ENCODE data around the gene TMEM9. TPM values are rescaled to one million over a fixed set of nuclear protein-coding genes. Genes with fewer than 3 reads are reported as not detected.

The TMEM9 gene
- total and polyA plus RNA-seq, 4 donors: 30.5 to 59.5 (median 49.0) TPM

- no peak for TF ChIP-seq HNF4G (IDR thresholded peaks at IDR 0.05)
Measured at GRCh38 chr1:201184307-201185122, 30.2 kb upstream of the TMEM9 start (continued).

DNA sequence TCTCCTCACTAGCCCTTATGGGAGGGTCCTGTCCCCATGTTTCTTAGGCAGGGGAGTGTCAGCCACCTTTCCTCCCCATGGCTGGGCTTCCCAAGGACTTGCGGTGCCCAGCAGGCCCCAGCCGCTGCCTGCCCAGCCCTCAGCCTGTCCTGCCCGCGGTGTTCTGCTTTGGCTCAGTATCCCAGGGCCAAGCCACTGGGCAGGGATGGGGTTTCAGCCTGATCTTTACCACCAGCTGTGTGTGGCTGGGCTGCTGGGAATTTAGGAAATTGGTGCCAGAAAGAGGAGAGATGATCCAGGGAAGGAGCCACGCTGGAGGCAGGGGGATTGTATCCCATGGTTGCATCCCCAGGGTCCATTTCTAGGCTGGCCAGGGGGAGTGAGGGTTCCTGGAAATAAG, 29.5 kb upstream of the TMEM9 start:
- H3K27ac ChIP-seq (ENCODE audit: low read depth in 1 of 2, low read length in 2 of 2): no peak overlapping the region
- H3K27me3 ChIP-seq (ENCODE audit: control insufficient read depth in 4 of 4, insufficient read depth in 4 of 4, low read length in 3 of 4): no peaks in the 10 kb centered on the region
- WGBS: 93% methylated on average over 5 of the region's 5 CpGs
- no peaks in the 10 kb centered on the region for H3K36me3 ChIP-seq (ENCODE audit: control insufficient read depth in 4 of 4, insufficient read depth in 3 of 4, low read depth in 1 of 4, low read length in 3 of 4)
- no peak overlapping the region for H3K9ac ChIP-seq (ENCODE audit: low read depth in 1 of 2, low read length in 2 of 2)
- peaks cover 0 to 2% (median 0%) of the 10 kb centered on the region in 4 donors for H3K4me1 ChIP-seq (ENCODE audit: control insufficient read depth in 4 of 4, insufficient read depth in 4 of 4, low read length in 3 of 4)
- no peak overlapping the region for H3K4me3 ChIP-seq (ENCODE audit: low read depth in 1 of 3, low read length in 3 of 3)
- no peaks in the 10 kb centered on the region for H3K9me3 ChIP-seq (ENCODE audit: control insufficient read depth in 4 of 4, low read length in 3 of 4)
- no peak for TF ChIP-seq HNF4G (IDR thresholded peaks at IDR 0.05)
- TF ChIP-seq, protein P1, sequence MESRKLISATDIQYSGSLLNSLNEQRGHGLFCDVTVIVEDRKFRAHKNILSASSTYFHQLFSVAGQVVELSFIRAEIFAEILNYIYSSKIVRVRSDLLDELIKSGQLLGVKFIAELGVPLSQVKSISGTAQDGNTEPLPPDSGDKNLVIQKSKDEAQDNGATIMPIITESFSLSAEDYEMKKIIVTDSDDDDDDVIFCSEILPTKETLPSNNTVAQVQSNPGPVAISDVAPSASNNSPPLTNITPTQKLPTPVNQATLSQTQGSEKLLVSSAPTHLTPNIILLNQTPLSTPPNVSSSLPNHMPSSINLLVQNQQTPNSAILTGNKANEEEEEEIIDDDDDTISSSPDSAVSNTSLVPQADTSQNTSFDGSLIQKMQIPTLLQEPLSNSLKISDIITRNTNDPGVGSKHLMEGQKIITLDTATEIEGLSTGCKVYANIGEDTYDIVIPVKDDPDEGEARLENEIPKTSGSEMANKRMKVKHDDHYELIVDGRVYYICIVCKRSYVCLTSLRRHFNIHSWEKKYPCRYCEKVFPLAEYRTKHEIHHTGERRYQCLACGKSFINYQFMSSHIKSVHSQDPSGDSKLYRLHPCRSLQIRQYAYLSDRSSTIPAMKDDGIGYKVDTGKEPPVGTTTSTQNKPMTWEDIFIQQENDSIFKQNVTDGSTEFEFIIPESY (IDR thresholded peaks at IDR 0.05): no peak
- no peak for TF ChIP-seq GABPA (IDR thresholded peaks at IDR 0.05 in 1 of 2, conservative IDR thresholded peaks at IDR 0.05 in 1 of 2)
- TF ChIP-seq RXRA (IDR thresholded peaks at IDR 0.05): no peak
- TF ChIP-seq SP1 (IDR thresholded peaks at IDR 0.05): no peak
- no peak for DNase-seq (ENCODE audit: low spot score)

GRCh38 chr1:201183209-201183608, 28.9 kb upstream of the TMEM9 start:
- TF ChIP-seq RXRA (IDR thresholded peaks at IDR 0.05) (no peak), FOXA2 (IDR thresholded peaks at IDR 0.05) (no peak), HNF4G (IDR thresholded peaks at IDR 0.05) (no peak), RAD21 (IDR thresholded peaks at IDR 0.05) (no peak), REST (IDR thresholded peaks at IDR 0.05) (no peak), GABPA (IDR thresholded peaks at IDR 0.05 in 1 of 2, conservative IDR thresholded peaks at IDR 0.05 in 1 of 2) (no peak), EGR1 (IDR thresholded peaks at IDR 0.05; ENCODE audit: low read depth in 2 of 2) (no peak), JUND (IDR thresholded peaks at IDR 0.05) (no peak), HNF4A (conservative IDR thresholded peaks at IDR 0.05) (no peak), ATF3 (IDR thresholded peaks at IDR 0.05) (no peak), TAF1 (conservative IDR thresholded peaks at IDR 0.05) (no peak), NR2F2 (IDR thresholded peaks at IDR 0.05) (no peak), SP1 (IDR thresholded peaks at IDR 0.05) (no peak), FOXA1 (IDR thresholded peaks at IDR 0.05) (no peak)
- TF ChIP-seq, protein P1 (IDR thresholded peaks at IDR 0.05): no peak
- TF ChIP-seq, protein P2, sequence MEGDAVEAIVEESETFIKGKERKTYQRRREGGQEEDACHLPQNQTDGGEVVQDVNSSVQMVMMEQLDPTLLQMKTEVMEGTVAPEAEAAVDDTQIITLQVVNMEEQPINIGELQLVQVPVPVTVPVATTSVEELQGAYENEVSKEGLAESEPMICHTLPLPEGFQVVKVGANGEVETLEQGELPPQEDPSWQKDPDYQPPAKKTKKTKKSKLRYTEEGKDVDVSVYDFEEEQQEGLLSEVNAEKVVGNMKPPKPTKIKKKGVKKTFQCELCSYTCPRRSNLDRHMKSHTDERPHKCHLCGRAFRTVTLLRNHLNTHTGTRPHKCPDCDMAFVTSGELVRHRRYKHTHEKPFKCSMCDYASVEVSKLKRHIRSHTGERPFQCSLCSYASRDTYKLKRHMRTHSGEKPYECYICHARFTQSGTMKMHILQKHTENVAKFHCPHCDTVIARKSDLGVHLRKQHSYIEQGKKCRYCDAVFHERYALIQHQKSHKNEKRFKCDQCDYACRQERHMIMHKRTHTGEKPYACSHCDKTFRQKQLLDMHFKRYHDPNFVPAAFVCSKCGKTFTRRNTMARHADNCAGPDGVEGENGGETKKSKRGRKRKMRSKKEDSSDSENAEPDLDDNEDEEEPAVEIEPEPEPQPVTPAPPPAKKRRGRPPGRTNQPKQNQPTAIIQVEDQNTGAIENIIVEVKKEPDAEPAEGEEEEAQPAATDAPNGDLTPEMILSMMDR (IDR thresholded peaks at IDR 0.05; ENCODE audit: low read depth, low read length, missing input control): no peak
- Histone ChIP-seq H3K4me3 (ENCODE audit: low read depth in 1 of 3, low read length in 3 of 3) (no peak overlapping the region), H3K27ac (ENCODE audit: low read depth in 1 of 2, low read length in 2 of 2) (no peak overlapping the region), H3K9ac (ENCODE audit: low read depth in 1 of 2, low read length in 2 of 2) (no peak overlapping the region), H3K36me3 (ENCODE audit: control insufficient read depth in 4 of 4, insufficient read depth in 3 of 4, low read depth in 1 of 4, low read length in 3 of 4) (no peaks in the 10 kb centered on the region), H3K4me1 (ENCODE audit: control insufficient read depth in 4 of 4, insufficient read depth in 4 of 4, low read length in 3 of 4) (peaks cover 0 to 2% (median 0%) of the 10 kb centered on the region in 4 donors), H3K27me3 (ENCODE audit: control insufficient read depth in 4 of 4, insufficient read depth in 4 of 4, low read length in 3 of 4) (no peaks in the 10 kb centered on the region), H3K9me3 (ENCODE audit: control insufficient read depth in 4 of 4, low read length in 3 of 4) (no peaks in the 10 kb centered on the region)
- no peak for DNase-seq (ENCODE audit: low spot score)
- 86% methylated on average over 3 of the region's 3 CpGs for WGBS

Measured in liver (tissue), 9 donors.